WERI-Rb-1 (cell line): ENCODE data around the gene ZNF358.

Experiments used
- DNase-seq: peaks from one replicate; pipeline ENCODE4 v3.0.0-alpha.2; 2020
- H3K27ac ChIP-seq: fragments of 250-450 bp; sonication (Bioruptor Pico); 2 replicates; pipeline ENCODE4 v1.5.1; 2020; ENCODE audit warnings: mild to moderate bottlenecking, moderate library complexity
- H3K27me3 ChIP-seq: fragments of 250-450 bp; sonication (Bioruptor Pico); 2 replicates; pipeline ENCODE4 v1.5.1; 2021; ENCODE audit warnings: mild to moderate bottlenecking, low read depth, moderate library complexity; ENCODE audit not compliant: insufficient read depth, severe bottlenecking
- H3K36me3 ChIP-seq: fragments of 250-450 bp; sonication (Bioruptor Pico); 2 replicates; pipeline ENCODE4 v1.5.1; 2020; ENCODE audit warnings: mild to moderate bottlenecking, moderate library complexity
- H3K4me3 ChIP-seq: 2 replicates; pipeline ENCODE4 v1.5.1; 2011; ENCODE audit warnings: low read depth, mild to moderate bottlenecking, control low read depth, low read length
- H3K9me3 ChIP-seq: fragments of 250-450 bp; sonication (Bioruptor Pico); 2 replicates; pipeline ENCODE4 v1.5.1; 2021; ENCODE audit warnings: mild to moderate bottlenecking, moderate library complexity; ENCODE audit not compliant: severe bottlenecking
- TF ChIP-seq, protein P1 (sequence below): IDR thresholded peaks from 2 replicates; pipeline ENCODE4 v1.5.1; 2011; ENCODE audit warnings: low read depth, mild to moderate bottlenecking, control low read depth, inconsistent platforms, low read length

The ZNF358 gene

DNA sequence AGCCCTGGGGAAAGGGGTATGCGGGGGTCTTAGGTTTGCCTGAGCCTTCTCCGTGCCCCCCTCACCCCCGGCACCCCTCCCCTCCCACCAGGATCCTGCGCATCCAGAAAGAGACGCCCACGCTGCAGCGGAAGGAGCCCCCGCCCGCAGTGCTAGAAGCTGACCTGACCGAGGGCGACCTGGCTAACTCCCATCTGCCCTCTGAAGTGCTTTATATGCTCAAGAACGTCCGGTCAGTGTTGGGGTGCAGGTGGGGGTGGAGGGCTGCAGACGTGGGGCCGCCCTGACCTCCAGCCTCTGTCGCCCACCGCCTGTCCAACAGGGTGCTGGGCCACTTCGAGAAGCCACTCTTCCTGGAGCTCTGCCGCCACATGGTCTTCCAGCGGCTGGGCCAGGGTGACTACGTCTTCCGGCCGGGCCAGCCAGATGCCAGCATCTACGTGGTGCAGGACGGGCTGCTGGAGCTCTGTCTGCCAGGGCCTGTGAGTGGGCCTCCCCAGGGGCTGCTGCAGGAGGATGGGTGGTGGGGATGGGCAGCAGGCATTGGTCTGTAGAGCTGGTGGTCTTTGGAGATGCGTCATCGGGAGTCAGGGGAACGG, 24.0 kb downstream of the ZNF358 start:
- no peak overlapping the region for H3K27ac ChIP-seq
- no peaks in the 10 kb centered on the region for H3K27me3 ChIP-seq
- H3K9me3 ChIP-seq: no peaks in the 10 kb centered on the region
- TF ChIP-seq, protein P1, sequence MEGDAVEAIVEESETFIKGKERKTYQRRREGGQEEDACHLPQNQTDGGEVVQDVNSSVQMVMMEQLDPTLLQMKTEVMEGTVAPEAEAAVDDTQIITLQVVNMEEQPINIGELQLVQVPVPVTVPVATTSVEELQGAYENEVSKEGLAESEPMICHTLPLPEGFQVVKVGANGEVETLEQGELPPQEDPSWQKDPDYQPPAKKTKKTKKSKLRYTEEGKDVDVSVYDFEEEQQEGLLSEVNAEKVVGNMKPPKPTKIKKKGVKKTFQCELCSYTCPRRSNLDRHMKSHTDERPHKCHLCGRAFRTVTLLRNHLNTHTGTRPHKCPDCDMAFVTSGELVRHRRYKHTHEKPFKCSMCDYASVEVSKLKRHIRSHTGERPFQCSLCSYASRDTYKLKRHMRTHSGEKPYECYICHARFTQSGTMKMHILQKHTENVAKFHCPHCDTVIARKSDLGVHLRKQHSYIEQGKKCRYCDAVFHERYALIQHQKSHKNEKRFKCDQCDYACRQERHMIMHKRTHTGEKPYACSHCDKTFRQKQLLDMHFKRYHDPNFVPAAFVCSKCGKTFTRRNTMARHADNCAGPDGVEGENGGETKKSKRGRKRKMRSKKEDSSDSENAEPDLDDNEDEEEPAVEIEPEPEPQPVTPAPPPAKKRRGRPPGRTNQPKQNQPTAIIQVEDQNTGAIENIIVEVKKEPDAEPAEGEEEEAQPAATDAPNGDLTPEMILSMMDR: no peak
- DNase-seq: no peak
- no peak overlapping the region for H3K4me3 ChIP-seq
- no peaks in the 10 kb centered on the region; the same call in 1 of the 2 replicates for H3K36me3 ChIP-seq

DNA sequence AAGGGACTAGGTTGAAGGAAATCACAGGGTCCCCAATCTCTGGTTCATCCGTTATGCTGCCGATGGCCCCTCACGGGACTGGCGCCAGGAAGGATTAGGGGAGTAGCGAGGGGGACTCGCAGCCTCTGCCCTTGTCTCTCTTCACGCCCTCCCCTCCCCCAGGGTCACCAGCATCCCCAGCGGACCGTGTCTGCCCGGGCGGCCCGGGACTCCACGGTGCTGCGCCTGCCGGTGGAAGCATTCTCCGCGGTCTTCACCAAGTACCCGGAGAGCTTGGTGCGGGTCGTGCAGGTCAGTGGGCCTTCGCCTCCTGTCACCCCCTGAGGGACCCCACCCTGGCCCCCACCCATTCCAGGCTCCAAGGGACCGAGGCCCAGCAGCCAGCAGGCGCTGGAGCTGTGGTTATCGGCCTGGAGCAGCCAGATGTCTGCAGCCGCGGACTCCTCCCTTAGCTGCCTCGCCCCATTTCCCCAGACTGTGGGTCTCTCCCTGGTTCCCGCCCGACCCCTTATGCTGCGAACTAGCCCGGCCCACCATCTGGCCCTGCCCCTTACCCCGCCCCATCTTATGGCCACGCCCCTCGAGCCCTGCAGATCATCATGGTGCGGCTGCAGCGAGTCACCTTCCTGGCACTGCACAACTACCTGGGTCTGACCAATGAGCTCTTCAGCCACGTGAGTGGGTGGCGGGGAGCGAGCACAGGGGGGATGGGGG, 25.0 kb downstream of the ZNF358 start:
- Histone ChIP-seq H3K4me3 (no peak overlapping the region), H3K9me3 (no peaks in the 10 kb centered on the region), H3K27me3 (no peaks in the 10 kb centered on the region), H3K36me3 (no peaks in the 10 kb centered on the region; the same call in 1 of the 2 replicates), H3K27ac (no peak overlapping the region)
- TF ChIP-seq, protein P1: no peak
- no peak for DNase-seq

DNA sequence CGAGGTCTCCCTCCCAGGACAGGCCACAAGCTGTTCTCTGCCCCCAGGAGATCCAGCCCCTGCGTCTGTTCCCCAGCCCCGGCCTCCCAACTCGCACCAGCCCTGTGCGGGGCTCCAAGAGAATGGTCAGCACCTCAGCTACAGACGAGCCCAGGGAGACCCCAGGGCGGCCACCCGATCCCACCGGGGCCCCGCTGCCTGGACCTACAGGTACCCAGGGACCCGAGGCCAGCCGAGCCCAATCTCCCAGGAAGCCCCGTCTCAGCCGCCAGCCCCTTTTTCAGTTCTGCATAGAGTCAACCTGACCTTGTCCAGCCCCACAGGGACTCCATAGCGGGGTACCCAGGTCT, 25.5 kb downstream of the ZNF358 start:
- no peak overlapping the region for H3K27ac ChIP-seq
- no peaks in the 10 kb centered on the region for H3K9me3 ChIP-seq
- no peak for DNase-seq
- TF ChIP-seq, protein P1: no peak
- H3K36me3 ChIP-seq: no peaks in the 10 kb centered on the region; the same call in 1 of the 2 replicates
- no peaks in the 10 kb centered on the region for H3K27me3 ChIP-seq
- no peak overlapping the region for H3K4me3 ChIP-seq

DNA sequence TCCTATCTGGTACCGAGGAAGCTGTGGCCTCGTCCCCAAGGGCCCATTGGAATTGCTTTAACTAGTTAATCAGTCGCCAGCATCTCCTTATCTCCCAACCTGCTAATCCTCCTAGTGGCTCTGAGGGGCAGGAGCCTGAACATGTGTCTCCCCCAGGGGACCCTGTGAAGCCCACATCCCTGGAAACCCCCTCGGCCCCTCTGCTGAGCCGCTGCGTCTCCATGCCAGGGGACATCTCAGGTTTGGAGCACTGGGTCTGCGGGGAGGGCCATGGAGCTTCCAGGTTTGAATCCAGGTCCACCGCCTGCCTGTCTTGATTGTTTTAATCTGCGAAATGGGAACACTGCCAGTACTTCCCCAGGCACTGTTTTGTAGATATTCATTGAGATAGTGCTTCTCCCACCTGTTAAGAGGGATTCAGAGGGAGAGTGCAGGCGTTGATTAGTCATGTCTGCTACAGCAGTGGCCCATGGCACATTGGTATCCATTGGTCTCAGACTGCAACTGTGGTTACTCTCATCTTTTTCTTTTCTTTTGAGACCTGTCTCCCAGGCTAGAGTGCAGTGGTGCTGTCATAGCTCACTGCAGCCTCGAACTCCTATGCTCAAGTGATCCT, 26.0 kb downstream of the ZNF358 start:
- TF ChIP-seq, protein P1: no peak
- H3K36me3 ChIP-seq: no peaks in the 10 kb centered on the region; the same call in 1 of the 2 replicates
- no peak for DNase-seq
- H3K27ac ChIP-seq: no peak overlapping the region
- no peaks in the 10 kb centered on the region for H3K9me3 ChIP-seq
- H3K27me3 ChIP-seq: no peaks in the 10 kb centered on the region
- H3K4me3 ChIP-seq: no peak overlapping the region

DNA sequence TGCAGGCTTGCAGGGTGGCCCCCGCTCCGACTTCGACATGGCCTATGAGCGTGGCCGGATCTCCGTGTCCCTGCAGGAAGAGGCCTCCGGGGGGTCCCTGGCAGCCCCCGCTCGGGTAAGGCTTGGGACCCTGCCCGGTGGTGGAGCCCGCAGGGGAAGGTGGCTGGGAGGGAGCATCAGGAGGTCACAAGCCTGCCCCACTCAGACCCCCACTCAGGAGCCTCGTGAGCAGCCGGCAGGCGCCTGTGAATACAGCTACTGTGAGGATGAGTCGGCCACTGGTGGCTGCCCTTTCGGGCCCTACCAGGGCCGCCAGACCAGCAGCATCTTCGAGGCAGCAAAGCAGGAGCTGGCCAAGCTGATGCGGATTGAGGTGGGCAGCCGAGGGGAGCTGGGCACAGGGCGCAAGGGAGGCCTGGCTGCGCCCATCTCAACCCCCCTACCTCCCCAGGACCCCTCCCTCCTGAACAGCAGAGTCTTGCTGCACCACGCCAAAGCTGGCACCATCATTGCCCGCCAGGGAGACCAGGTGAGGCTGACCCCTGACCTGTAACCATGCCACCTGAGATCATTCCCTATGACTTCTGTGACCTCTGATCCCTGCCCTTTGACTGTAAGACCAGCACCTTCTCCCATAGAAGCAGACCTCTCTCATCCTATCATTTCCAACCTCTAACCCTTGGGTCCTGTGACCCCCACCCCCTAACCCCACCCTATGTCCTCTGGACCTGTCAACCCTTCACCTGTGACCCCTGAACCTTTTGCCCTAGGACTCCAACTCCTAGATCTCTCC, 26.8 kb downstream of the ZNF358 start:
- TF ChIP-seq, protein P1: no peak
- Histone ChIP-seq H3K27me3 (no peaks in the 10 kb centered on the region), H3K9me3 (no peaks in the 10 kb centered on the region), H3K36me3 (no peaks in the 10 kb centered on the region), H3K27ac (no peak overlapping the region), H3K4me3 (no peak overlapping the region)
- no peak for DNase-seq
